ENCODE measurements around the gene TRIM28. TPM values are rescaled to one million over a fixed set of nuclear protein-coding genes. Genes with fewer than 3 reads are reported as not detected.

TRIM28 gene
- total RNA-seq, 1 experiment from 2014 or later = 908 TPM

DNA sequence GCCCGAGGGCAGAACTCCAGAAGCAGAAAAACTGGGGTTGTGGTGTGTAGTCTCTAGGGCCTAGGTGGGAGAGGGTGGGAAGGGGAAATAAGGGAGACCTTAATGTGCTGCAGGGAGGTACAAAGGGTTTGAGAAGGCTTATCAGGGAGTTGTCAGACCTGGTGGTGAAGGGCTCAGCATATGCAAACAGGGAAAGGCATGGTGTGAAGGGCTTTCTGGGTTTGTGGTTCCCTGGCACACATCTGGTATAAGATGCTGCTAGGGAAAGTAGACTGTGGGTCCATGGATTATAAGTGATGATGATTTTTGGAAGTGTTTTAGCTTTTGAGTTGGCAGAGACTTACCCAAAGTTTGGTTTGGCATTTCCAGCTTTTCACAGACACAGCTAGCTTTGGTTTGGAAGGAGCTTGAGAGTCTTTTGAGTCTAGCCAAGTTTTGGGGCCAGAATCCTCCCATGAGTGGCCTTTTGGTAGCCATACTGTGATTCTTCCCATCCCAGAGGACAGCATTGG lies 2.2 kb downstream of the TRIM28 start:
- H4K20me1 ChIP-seq (ENCODE audit: insufficient read depth) = peaks cover 32% of the 10 kb centered on the region; the same call in 1 of the 2 replicates

More for the DNA sequence above, 2.2 kb downstream of the TRIM28 start:
- Histone ChIP-seq H3K4me1 (ENCODE audit: control insufficient read depth in 1 of 2, insufficient read depth in 2 of 2, low read length in 2 of 2) (peaks cover 14 to 27% of the 10 kb centered on the region in 2 experiments), H3K9ac (ENCODE audit: low read length) (peak overlapping the region; percentile 93), H3K36me3 (ENCODE audit: control insufficient read depth in 1 of 2, insufficient read depth in 2 of 2, low read length in 2 of 2) (peaks cover 46 to 59% of the 10 kb centered on the region in 2 experiments; a peak in 3 of 4 replicates), H3K4me3 (replicated peaks in 1 of 2; ENCODE audit: low read depth in 1 of 2, low read length in 2 of 2) (peak overlapping the region; percentile 90 to 94), H3K4me2 (ENCODE audit: low read length) (peak overlapping the region; percentile 90), H3K27ac (ENCODE audit: low read depth, low read length) (peak overlapping the region; percentile 77), H3K9me2 (ENCODE audit: insufficient read depth) (no peaks in the 10 kb centered on the region), H3K9me3 (ENCODE audit: control insufficient read depth in 1 of 2, insufficient read depth in 1 of 2, low read depth in 1 of 2, low read length in 2 of 2) (no peaks in the 10 kb centered on the region), H3K27me3 (ENCODE audit: insufficient read depth, low read length) (no peaks in the 10 kb centered on the region), H2AFZ (ENCODE audit: low read depth, low read length, poor library complexity, severe bottlenecking) (no peak overlapping the region), H3K79me2 (ENCODE audit: insufficient read depth, low read length) (peaks cover 65% of the 10 kb centered on the region)
- no TSS peak for BruUV-seq (replicated peaks)
- ChIA-PET POLR2A (interaction anchor here (1.3 kb wide), 1 partner anchor 26 kb away, joined by 3 read pairs; the partner anchor contains the start of gene ZBTB45), RAD21 (ENCODE audit: low non-redundant PET in 1 of 2, low total read pairs in 2 of 2, uncharacterized antibody in 2 of 2, unreplicated experiment in 2 of 2) (no interaction called here), CTCF (no interaction called here)
- intact Hi-C loops (cut with micrococcal nuclease) = no loop called here
- no peak for DNase-seq (ENCODE audit: low read depth, low spot score)
- TF ChIP-seq TCF7L2 (IDR thresholded peaks at IDR 0.05; ENCODE audit: borderline replicate concordance, extremely low read depth, insufficient read depth, insufficient read length) (no peak), EZH2 (IDR thresholded peaks at IDR 0.05) (no peak), ATF3 (IDR thresholded peaks at IDR 0.05) (no peak), MAX (IDR thresholded peaks at IDR 0.05) (no peak), FOSL1 (IDR thresholded peaks at IDR 0.05; ENCODE audit: low read depth) (no peak), SIN3A (IDR thresholded peaks at IDR 0.05; ENCODE audit: low read depth) (no peak), RAD21 (IDR thresholded peaks at IDR 0.05; ENCODE audit: low read depth) (no peak), ZFX (IDR thresholded peaks at IDR 0.05) (no peak), EGR1 (IDR thresholded peaks at IDR 0.05; ENCODE audit: low read depth) (no peak), POLR2AphosphoS5 (IDR thresholded peaks at IDR 0.05; ENCODE audit: low read depth, low read length) (no peak), EZH2phosphoT487 (IDR thresholded peaks at IDR 0.05; ENCODE audit: borderline replicate concordance) (no peak), CEBPB (IDR thresholded peaks at IDR 0.05; ENCODE audit: low read depth) (no peak), POLR2A (IDR thresholded peaks at IDR 0.05; ENCODE audit: borderline replicate concordance, extremely low read depth, insufficient read depth, insufficient read length) (no peak), ZBTB33 (IDR thresholded peaks at IDR 0.05; ENCODE audit: extremely low read depth, insufficient replicate concordance, low read length) (no peak)
- ATAC-seq = no peak

Measured in HCT116 (cell line).